DOHH2 (cell line): ENCODE results near the gene TRIP4.

Source experiments
- CTCF ChIP-seq: fragments of 200-600 bp; sonication (generic); IDR thresholded peaks from one replicate; pipeline ENCODE4 v1.5.1; 2014; ENCODE audit warnings: antibody characterized with exemption, mild to moderate bottlenecking, low read depth, low read length; ENCODE audit not compliant: poor library complexity, severe bottlenecking
- EZH2phosphoT487 ChIP-seq: fragments of 200-600 bp; sonication (generic); IDR thresholded peaks from 2 replicates; pipeline ENCODE4 v1.6.1; 2017; ENCODE audit warnings: borderline replicate concordance, mild to moderate bottlenecking, antibody characterized with exemption, low read length, moderate library complexity, mixed read lengths

GRCh38 chr15:64476550-64476949 is 88.9 kb downstream of the TRIP4 start:
- TF ChIP-seq CTCF (no peak), EZH2phosphoT487 (no peak)
